ENCODE measurements around the gene GBE1.

DNA sequence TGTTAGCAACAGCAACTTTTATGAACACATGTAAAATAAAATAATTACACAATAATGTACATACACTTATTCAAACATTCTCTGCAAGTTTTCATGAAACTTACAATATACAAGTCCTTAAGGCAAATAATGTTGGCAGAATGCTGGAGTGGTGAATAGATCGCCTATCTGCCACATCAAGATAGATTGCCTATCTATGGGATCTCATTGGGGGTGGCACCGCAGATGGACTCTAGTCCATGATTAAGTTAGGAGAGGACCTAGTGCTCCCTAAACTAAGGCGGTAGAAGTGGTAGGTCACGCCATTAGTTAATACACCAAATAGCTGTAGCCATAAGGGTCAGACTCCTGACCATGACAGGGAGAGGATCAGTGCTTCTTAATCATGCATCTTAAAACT is 315.7 kb downstream of the GBE1 start:
- TF ChIP-seq, protein P1, sequence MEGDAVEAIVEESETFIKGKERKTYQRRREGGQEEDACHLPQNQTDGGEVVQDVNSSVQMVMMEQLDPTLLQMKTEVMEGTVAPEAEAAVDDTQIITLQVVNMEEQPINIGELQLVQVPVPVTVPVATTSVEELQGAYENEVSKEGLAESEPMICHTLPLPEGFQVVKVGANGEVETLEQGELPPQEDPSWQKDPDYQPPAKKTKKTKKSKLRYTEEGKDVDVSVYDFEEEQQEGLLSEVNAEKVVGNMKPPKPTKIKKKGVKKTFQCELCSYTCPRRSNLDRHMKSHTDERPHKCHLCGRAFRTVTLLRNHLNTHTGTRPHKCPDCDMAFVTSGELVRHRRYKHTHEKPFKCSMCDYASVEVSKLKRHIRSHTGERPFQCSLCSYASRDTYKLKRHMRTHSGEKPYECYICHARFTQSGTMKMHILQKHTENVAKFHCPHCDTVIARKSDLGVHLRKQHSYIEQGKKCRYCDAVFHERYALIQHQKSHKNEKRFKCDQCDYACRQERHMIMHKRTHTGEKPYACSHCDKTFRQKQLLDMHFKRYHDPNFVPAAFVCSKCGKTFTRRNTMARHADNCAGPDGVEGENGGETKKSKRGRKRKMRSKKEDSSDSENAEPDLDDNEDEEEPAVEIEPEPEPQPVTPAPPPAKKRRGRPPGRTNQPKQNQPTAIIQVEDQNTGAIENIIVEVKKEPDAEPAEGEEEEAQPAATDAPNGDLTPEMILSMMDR (IDR thresholded peaks at IDR 0.05; ENCODE audit: low read depth, low read length): no peak
- no peak for TF ChIP-seq POLR2A (IDR thresholded peaks at IDR 0.05; ENCODE audit: extremely low read depth, insufficient read length)
- TF ChIP-seq, protein P2, sequence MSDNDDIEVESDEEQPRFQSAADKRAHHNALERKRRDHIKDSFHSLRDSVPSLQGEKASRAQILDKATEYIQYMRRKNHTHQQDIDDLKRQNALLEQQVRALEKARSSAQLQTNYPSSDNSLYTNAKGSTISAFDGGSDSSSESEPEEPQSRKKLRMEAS (IDR thresholded peaks at IDR 0.05; ENCODE audit: low read depth, low read length): no peak

Measured in NB4 (cell line).